NCI-H1092 treated with DMSO at 0.1 percent for 48 hours (cell line): ENCODE data around the gene HGFAC.

Source experiments
- DNase-seq: peaks from one replicate; lab custom pipeline; 2025; lab: John Stamatoyannopoulos, UW

HGFAC gene

GRCh38 chr4:3486541-3487540 lies 45.1 kb downstream of the HGFAC start:
- no peak for DNase-seq

DNA sequence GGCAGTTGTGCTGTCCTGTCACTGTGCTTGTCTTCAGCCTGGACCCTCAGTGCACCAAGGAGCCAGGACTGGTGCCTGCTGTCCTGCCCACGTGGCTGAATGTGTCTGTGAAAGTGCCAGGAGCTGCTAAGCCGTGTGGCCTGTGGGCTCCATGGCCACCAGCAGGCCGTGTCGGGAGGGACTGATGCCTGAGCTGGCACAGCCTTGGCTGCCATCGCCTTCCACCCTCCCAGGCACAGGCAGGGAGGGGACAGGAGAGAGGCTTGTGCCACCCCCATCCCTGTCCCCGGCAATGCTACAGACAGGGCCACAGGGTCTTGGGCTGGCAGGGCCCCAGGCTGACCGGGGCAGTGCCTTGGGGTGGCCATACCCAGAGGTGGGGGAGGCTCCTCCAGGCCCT lies 46.1 kb downstream of the HGFAC start:
- no peak for DNase-seq

DNA sequence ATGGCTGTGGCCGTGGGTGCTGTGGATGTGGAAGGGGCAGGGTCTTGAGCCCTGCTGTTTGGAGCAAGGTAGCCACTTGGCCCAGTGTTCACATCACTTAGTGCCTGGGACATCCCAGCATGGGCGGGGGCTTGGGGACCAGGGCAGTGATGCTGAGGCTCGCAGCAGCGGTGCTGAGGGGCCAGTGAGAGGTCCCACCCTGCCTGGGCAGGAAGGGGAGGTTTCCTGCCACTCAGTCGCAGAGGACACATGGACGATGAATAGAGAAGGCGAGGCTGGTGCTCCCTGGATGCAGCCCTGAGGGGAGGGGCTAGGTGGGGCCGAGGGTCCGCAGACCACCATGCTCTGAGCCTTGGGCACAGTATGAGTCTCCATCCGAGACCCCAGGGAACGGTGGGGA lies 47.1 kb downstream of the HGFAC start:
- DNase-seq = no peak

DNA sequence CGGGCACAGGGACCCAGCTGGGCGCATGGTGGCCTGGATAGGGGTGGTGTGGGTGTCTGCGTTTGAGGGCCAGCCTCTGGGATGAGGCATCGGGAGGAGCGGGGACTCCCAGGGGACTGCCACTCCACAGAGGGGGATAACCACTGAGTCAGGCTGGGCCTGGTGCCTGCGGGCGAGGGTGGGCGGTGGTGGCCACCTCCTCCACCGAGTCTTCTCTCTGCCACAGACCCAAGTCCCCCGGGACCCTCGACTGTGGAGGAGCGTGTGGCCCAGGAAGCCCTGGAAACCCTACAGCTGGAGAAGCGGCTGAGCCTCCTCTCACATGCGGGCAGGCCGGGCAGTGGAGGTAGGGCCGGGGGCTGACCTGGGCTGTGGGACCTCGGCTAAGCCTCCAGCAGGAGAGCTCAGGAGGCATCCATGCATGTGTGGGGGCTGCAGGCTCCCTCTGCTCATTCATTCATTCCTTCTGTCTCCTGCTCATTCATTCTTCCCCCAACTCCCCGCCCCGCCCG lies 47.7 kb downstream of the HGFAC start:
- no peak for DNase-seq

- no peak for DNase-seq
These were observed 50.1 kb downstream of the HGFAC start for GRCh38 chr4:3491681-3492405.

DNA sequence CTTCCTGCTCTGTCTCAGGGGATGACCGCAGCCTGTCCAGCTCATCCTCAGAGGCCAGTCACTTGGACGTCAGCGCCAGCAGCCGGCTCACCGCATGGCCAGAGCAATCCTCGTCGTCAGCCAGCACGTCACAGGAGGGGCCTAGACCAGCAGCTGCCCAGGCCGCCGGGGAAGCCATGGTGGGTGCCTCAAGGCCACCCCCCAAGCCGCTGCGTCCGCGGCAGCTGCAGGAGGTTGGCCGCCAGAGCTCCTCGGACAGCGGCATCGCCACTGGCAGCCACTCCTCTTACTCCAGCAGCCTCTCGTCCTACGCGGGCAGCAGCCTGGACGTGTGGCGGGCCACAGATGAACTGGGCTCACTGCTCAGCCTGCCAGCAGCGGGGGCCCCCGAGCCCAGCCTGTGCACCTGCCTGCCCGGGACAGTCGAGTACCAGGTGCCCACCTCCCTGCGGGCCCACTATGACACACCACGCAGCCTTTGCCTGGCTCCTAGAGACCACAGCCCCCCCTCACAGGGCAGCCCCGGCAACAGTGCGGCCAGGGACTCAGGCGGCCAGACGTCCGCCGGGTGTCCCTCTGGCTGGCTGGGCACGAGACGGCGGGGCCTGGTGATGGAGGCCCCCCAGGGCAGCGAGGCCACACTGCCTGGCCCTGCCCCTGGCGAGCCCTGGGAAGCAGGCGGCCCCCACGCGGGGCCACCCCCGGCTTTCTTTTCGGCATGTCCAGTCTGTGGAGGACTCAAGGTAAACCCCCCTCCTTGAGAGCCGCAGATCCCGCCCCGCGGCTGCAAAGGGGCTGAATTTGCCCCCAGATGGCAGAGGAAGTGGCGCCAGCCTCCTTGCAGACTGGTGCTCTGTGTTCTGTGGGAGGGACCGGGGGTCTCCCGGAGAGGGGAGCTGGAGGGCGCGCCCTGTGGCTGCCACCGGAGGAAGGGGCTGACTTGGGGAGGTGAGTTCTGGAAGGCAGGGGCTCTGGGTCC lies 51.3 kb downstream of the HGFAC start:
- no peak for DNase-seq

DNA sequence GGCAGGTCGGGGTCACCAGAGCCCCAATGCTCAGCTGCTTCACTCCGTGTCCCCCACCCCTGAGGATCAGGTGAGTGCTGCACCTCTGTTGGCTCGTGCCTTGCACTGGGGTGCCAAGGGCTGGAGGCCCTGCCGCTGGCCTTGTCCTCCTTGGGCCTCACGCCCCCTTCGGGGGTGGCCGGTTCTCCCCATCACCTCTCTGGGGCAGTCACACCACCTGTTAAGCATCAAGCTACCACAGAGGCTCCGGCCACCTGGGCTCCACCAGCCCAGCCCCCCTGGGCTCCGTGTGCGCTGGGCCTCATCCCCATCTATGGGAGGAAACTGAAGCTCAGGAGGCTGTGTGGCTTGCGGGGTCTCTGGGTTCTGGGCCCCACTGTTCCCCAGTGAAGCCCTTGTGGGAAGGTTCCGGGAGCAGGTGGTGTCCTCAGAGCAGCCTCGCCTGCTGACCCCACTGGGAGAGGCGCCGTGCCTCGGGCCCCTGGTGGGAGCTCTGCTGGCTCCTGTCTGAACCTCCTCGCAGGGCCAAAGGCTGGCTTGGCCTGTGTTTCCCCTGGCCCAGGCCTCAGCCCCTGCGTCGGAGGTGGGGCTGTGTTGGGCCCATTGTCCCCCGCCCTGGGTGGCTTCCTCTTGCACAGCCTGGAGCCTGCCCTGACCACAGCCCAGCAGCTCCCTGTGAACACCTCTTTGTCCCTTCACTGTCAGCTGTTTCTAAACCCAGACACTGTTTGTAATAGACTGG lies 52.1 kb downstream of the HGFAC start:
- DNase-seq = no peak

- DNase-seq = no peak
These were observed 52.7 kb downstream of the HGFAC start for GRCh38 chr4:3494462-3494871.

- no peak for DNase-seq
These were observed 53.6 kb downstream of the HGFAC start for GRCh38 chr4:3495204-3495975.

- no peak for DNase-seq
These were observed 54.3 kb downstream of the HGFAC start for GRCh38 chr4:3496021-3496420.

GRCh38 chr4:3497095-3497494 lies 55.3 kb downstream of the HGFAC start:
- no peak for DNase-seq

- DNase-seq = no peak
These were observed 56.0 kb downstream of the HGFAC start for GRCh38 chr4:3497523-3498389.

DNA sequence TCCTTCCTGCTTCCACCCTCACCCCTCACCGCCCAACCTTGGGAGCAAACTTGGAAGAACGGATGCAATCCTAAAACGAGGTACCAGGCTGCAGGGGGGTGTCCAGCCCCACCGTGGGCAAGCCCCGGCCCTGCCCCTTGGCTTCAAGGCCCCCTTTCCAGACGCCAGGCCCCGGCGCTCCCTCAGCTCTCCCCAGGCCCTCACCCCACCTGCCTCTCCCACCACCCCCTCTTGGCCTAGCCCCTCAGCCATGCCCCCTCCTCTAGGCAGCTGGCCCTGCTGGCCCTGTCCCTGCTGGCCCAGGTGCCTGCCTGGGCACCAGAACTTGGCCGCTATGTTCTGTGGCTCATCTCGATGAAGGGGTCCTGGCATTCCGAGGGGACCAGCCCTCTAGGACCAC lies 56.6 kb downstream of the HGFAC start:
- DNase-seq = no peak
